ENCODE data around the gene CAMK2B. TPM values are rescaled to one million over a fixed set of nuclear protein-coding genes. Genes with fewer than 3 reads are reported as not detected.
"Not testable (repeated sequence)": the region's sequence is repeated elsewhere in the genome, so short reads cannot be mapped to it uniquely, and the experiment has no call there.

Gene CAMK2B
- total RNA-seq, 1 donor from 2014 or later: 0.29 TPM

GRCh38 chr7:44200699-44201461 lies 124.5 kb downstream of the CAMK2B start, which contains the start of gene YKT6:
Gene YKT6, plus strand, starts transcription at chr7:44200978. Its CDS starts 158 bp downstream, at chr7:44201136.
- peak; percentile 48 for DNase-seq (ENCODE audit: extremely low read depth, low read depth, low spot score)

GRCh38 chr7:44200163-44200562 lies 125.2 kb downstream of the CAMK2B start:
- DNase-seq (ENCODE audit: extremely low read depth, low read depth, low spot score): not testable (repeated sequence)

GRCh38 chr7:44197474-44197873 lies 127.9 kb downstream of the CAMK2B start:
- no peak for DNase-seq (ENCODE audit: extremely low read depth, low read depth, low spot score)

DNA sequence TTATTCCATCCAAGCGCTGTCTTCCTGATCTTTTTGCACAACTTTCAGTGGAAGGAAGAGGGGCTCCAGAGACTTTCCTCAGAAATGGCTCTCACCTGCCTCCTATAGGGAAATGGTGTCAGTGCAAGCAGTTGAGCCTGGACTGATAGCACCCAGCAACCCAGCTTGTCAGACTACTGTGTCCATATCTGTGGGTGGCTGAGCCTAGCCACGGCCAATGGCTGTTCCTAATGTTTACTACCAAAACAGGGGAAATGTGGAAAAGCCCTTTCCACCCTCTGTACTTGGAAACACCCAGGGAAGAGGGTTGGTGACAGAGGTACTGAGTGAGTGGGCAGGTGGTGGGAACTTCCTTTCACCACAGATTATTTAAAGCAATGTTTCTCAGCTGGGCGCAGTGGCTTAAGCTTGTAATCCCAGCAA lies 128.9 kb downstream of the CAMK2B start:
- DNase-seq (ENCODE audit: extremely low read depth, low read depth, low spot score): peak; percentile 14

- DNase-seq (ENCODE audit: extremely low read depth, low read depth, low spot score): no peak
Observed at GRCh38 chr7:44195889-44196288, 129.5 kb downstream of the CAMK2B start.

- no peak for DNase-seq (ENCODE audit: extremely low read depth, low read depth, low spot score)
Observed at GRCh38 chr7:44194562-44195145, 130.7 kb downstream of the CAMK2B start.

- no peak for DNase-seq (ENCODE audit: extremely low read depth, low read depth, low spot score)
Observed at GRCh38 chr7:44194069-44194468, 131.3 kb downstream of the CAMK2B start.

DNA sequence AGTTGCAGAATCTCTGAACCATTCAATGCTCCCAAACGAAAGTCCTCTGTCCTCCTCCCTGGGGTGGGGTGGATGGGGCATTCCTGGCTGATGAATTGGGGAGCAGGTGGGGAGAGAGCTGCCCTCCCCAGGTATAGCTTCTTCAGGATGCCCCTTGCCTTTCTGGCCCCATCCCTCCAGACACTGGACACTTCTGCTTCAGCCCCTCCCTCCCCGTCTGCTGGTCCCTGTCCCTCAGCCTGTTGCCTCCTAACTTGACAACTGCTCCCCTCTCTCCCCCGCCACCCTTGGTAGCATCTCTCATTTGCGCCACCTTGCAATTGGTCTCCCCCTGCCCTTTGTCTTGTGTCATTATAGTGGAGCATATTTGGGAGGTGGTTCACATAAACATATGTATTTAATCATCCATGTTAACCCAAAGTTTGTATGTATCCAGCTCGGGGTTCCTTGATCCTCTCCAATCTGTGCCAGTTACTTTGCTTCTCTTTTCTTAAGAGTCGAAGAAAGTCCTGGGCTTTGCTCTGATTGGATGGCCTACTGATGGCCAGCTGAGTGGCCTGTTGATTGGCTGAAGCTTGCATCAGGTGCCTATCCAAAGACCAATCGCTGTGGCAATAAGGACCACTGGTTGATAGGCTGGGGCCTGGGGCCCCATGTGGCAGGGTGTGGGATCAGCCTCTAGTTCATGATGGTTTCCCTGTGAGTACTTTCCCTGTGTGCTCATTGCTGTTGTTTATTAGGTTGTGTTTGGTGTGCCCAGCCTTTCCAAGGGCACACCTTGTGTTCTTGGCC lies 132.2 kb downstream of the CAMK2B start:
- no peak for DNase-seq (ENCODE audit: extremely low read depth, low read depth, low spot score)

- no peak for DNase-seq (ENCODE audit: extremely low read depth, low read depth, low spot score)
Observed at GRCh38 chr7:44191171-44191570, 134.2 kb downstream of the CAMK2B start.

DNA sequence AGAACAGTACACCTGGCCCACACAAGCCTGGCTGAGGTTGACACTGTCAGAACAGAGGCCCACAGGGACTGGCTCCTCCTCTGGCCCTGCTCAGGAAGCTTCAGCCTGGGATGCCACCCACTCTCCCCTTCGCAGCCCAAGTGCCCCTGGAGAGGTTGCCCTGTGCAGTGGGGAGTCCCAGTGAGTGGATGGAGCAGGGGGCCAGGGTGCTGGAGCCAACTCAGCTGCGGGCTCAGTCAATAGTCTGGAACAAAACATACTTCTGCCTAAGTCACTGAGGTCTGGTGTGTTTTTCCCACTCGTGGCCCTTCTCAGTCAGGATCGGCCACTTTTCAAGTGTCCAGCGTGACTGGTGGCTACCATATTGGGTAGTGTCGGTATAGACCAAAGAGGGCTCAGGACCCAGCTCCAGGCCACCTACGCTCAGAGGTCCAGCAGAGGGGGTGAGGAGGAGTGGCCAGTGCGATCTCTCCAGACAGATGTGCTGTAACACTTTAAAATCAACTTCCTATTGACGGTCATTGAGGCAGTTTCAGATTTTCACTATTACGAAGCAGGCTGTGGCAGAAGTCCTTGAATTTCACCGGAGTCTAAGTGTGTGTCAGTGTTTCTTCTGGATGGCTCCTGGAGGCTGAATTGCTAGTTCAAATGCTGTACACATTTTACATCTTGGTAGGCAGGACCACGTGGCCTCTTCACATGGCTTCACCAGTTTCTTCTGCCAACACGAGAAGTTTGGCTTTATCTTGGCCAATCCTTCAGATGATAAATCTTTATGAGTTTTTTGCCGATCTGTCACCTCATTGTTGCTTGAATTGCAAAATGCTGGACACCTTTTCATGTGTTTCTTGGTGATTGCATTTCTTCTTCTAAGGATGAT lies 135.2 kb downstream of the CAMK2B start:
- no peak for DNase-seq (ENCODE audit: extremely low read depth, low read depth, low spot score)

DNA sequence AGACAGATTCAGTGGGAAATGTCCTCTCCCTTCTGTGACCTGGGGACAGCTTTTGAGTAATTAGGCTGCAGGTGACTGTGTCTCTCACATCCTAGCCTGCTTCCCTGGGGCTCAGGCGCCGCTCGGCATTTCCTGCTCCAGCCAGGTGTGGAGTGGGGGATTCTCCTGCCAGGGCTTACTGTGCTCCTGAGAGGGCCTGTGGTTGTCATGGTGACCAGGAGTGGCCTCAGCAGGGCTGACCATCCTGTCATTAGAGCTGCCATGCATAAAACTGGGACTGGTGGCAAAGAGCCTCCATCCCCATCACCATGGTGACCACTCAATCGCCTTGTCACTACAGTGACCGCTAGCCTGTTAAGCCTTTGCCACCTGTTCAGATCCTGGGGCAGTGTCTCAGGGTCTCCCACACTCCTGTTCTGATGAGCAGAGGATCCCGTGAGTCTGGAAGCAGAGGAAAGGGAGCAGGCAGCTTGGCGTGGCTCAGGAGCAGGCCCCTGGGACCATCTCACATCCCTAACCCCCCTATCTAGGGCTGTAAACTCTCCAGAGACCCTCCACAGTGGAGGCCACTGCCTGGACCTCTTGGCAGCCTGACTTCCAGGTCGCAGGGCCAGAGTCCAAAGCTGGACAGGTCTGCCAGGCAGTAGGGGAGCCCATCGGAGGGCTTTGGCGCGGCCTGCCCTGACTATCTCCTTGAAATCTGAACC lies 136.0 kb downstream of the CAMK2B start, which contains the start of gene GCK:
Gene GCK (minus strand): TSS at position 154 of the 707 bp plus-strand sequence. CDS start 486 bp downstream, outside the sequence.
- no peak for DNase-seq (ENCODE audit: extremely low read depth, low read depth, low spot score)

- DNase-seq (ENCODE audit: extremely low read depth, low read depth, low spot score): no peak
Observed at GRCh38 chr7:44188480-44189225, 136.7 kb downstream of the CAMK2B start.

DNA sequence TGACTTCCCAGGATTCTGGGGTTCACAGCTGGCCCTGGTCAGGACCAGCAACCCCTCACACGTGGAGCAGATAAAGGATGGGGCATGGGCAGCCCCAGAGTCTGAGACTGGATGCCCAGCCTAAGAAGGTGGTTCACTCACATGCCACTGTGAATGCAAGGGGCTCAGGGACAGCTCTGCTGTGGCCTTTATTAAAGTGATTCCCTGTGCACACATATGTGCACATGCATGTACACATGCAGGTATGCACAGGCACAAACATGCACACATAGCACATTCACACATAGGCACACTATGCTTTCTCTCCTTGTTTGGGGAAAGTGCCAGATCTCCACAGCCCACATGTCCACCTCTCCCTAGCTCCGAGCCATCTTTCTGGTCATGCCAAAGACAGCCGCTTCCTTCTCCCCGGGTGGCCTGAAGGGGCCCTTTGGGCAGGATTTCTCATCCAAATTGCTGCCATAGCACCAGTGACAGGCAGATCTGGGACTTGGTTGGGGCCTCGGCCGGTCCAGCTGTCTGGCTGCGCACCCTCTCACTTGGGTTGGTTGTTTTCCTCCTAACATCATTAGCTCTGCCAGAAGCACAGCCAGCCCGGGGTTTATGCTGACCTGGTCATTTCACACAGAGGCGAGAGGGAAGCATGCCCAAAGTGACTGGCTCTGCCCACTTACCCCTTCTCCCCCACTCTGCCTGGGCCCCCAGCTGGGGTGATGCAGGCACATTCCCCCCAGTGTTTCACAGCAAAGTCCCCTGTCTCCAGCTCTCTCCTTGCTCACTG lies 137.6 kb downstream of the CAMK2B start:
- DNase-seq (ENCODE audit: extremely low read depth, low read depth, low spot score): no peak

- no peak for DNase-seq (ENCODE audit: extremely low read depth, low read depth, low spot score)
Observed at GRCh38 chr7:44186736-44187135, 138.7 kb downstream of the CAMK2B start.

GRCh38 chr7:44185729-44186128 lies 139.7 kb downstream of the CAMK2B start:
- DNase-seq (ENCODE audit: extremely low read depth, low read depth, low spot score): no peak

DNA sequence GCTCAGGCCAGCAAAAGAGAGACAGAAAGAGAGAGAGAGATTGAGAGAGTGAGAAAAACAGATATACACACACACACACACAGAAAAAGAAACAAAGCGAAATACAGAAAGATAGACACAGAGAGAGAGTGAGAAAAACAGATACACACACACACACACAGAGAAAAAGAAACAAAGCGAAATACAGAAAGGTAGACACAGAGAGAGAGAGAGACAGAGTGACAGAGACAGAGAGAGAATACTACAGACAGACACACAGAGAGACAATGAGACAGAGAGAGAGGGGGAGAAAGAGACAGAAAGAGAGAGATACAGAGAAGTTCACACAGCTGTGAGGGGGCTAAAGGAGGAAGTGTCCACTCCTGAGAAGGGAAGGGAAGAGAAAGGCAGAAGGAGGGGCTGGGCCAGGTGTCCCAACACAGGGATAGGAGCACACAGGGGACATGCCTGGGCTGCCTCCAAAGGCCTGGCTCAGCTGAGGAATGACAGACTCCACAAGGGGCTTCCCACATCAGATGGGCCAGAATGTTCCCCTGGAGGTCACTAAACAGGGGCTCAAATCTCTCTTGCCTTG lies 140.4 kb downstream of the CAMK2B start:
- DNase-seq (ENCODE audit: extremely low read depth, low read depth, low spot score): no peak

GRCh38 chr7:44184206-44184872 lies 141.1 kb downstream of the CAMK2B start:
- DNase-seq (ENCODE audit: extremely low read depth, low read depth, low spot score): no peak
